ENCODE data around the gene GABRB3.

Gene GABRB3

DNA sequence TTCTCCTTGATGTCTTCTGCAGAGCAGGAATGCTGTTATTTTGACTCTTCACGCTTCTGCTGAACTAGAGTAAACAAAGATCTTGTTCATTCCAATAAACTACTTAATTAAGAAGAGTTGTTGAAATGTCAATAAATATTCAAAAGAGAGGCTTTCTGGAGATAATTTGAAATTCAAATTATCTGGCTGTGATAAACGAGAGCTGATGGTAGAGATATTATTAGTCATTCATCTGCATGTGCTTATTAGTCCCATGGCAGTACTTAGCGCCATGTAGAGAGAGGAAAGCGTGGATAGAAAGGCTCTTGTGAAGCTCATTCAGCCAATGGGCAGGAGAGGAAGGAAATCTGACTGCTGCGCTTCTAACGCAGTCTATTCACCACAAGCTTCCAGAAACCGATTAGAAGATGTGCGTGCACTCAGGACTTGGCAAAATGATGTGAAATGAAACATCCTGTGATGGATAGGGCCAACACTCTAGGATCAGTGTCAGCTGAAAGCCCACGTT, 251.1 kb downstream of the GABRB3 start:
- DNase-seq = no peak

GRCh38 chr15:26521130-26521529, 251.7 kb downstream of the GABRB3 start:
- no peak for DNase-seq

DNA sequence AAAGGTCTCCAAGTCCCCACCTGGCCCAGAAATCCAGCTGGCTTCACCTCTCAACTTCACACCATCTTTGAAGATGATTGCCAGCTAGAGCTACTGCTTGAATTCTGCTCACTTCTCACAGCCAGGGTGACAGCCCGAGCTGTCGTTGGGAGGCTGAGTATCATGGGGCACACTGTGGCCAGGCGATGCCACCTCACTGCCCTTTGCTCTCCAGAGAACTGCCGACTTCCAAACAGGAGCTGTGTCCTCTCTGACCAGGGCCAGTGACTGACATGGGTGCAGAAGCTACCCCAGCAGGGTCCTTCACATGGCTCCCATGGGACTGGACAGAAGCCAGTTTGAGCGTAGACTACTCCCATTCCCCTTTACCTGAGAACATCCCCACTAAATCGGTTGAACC, 254.0 kb downstream of the GABRB3 start:
- DNase-seq = no peak

DNA sequence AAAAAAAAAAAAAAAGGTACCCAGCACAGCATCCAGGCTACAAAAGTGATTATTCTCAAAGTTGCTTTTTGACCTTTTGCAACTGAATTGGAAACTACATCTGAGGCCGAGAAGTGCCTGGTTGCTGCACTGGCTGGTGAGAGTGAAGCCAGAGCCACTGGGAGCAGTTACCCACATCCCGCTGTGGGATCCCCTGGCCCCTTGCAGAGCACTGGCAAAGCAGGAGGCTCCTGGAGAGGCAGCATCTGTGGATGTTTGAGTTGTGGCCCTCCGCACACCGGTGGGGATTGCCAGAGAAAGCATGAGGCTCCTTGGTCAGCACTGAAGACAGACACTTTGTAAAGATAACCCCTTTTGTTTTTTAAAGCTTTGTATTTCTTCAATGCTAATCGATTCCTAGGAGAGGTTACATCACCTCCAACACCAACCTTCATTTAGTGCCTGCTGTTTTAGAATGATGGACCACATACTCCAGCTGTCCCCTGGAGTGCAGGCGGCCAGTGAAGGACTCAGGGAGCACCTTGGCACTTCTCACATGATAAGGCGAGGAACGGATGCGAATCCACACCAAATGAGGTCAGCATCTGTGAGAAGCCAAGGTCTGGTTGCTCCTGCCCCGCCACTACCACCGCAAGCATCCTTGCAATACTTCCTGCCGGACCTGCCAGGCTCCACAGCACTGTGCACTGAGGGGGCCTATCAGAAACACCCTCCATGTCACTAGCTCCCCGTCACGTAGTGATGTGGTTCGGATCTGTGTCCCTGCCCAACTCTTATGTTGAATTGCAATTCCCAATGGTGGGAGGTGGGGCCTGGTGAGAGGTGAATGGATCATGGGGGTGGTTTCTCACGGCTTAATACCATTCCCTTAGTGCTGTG, 256.5 kb downstream of the GABRB3 start:
- DNase-seq = no peak

GRCh38 chr15:26504009-26504408, 268.9 kb downstream of the GABRB3 start:
- no peak for DNase-seq

Data from NCI-H1092 (cell line).